HepG2 (cell line): ENCODE measurements around the gene SUV39H2. TPM values are rescaled to one million over a fixed set of nuclear protein-coding genes. Genes with fewer than 3 reads are reported as not detected.

ENCODE experiments used
- ARNT2 ChIP-seq: sonication (generic); formaldehyde crosslinking; IDR thresholded peaks from 2 replicates; pipeline ENCODE4 v1.8.0; 2022; ENCODE audit warnings: mild to moderate bottlenecking, low read depth, missing genetic modification reagents, moderate library complexity
- BCLAF1 ChIP-seq: fragments of 450-650 bp; IDR thresholded peaks from 2 replicates; pipeline ENCODE4 v1.6.1; 2017; ENCODE audit warnings: mild to moderate bottlenecking
- FOXK2 ChIP-seq: fragments of 450-650 bp; IDR thresholded peaks from 2 replicates; pipeline ENCODE4 v1.6.1; 2016
- GATAD2A ChIP-seq: IDR thresholded peaks from 2 replicates; pipeline ENCODE4 v1.6.1; 2016
- HDAC2 ChIP-seq: sonication (generic); formaldehyde crosslinking; IDR thresholded peaks from 2 replicates; pipeline ENCODE4 v1.4.0; 2020; ENCODE audit warnings: missing genetic modification reagents
- HOXA9 ChIP-seq: sonication (generic); formaldehyde crosslinking; IDR thresholded peaks from 2 replicates; pipeline ENCODE4 v1.8.1; 2022; ENCODE audit warnings: missing genetic modification reagents, mild to moderate bottlenecking, moderate library complexity, borderline replicate concordance
- IKZF4 ChIP-seq: sonication (generic); formaldehyde crosslinking; IDR thresholded peaks from 2 replicates; pipeline ENCODE4 v1.5.1; 2020; ENCODE audit warnings: borderline replicate concordance, mild to moderate bottlenecking, low read depth, missing genetic modification reagents; ENCODE audit errors: not compliant biosample characterization
- IRX3 ChIP-seq: sonication (generic); formaldehyde crosslinking; IDR thresholded peaks from 2 replicates; pipeline ENCODE4 v1.8.1; 2023; ENCODE audit warnings: mild to moderate bottlenecking, low read depth, missing genetic modification reagents, borderline replicate concordance
- MAFG ChIP-seq: sonication (generic); formaldehyde crosslinking; IDR thresholded peaks from 2 replicates; pipeline ENCODE4 v1.5.1; 2020; ENCODE audit warnings: mild to moderate bottlenecking, missing genetic modification reagents
- MYNN ChIP-seq: sonication (generic); formaldehyde crosslinking; IDR thresholded peaks from 2 replicates; pipeline ENCODE4 v1.4.0; 2020; ENCODE audit warnings: mild to moderate bottlenecking, low read depth, missing genetic modification reagents
- RNF219 ChIP-seq: sonication (generic); formaldehyde crosslinking; IDR thresholded peaks from 2 replicates; pipeline ENCODE4 v1.5.0; 2020; ENCODE audit warnings: mild to moderate bottlenecking, missing genetic modification reagents
- RORA ChIP-seq: sonication (generic); formaldehyde crosslinking; IDR thresholded peaks from 2 replicates; pipeline ENCODE4 v1.5.0; 2020; ENCODE audit warnings: mild to moderate bottlenecking, missing genetic modification reagents, moderate library complexity
- ZBTB42 ChIP-seq: sonication (generic); formaldehyde crosslinking; IDR thresholded peaks from 2 replicates; pipeline ENCODE4 v1.5.0; 2020; ENCODE audit warnings: mild to moderate bottlenecking, missing genetic modification reagents
- ZFP37 ChIP-seq: sonication (generic); formaldehyde crosslinking; IDR thresholded peaks from 2 replicates; pipeline ENCODE4 v1.4.0; 2020; ENCODE audit warnings: missing genetic modification reagents, borderline replicate concordance
- ZIK1 ChIP-seq: sonication (generic); formaldehyde crosslinking; IDR thresholded peaks from 2 replicates; pipeline ENCODE4 v1.5.0; 2020; ENCODE audit warnings: mild to moderate bottlenecking, low read depth, missing genetic modification reagents, borderline replicate concordance
- ZNF382 ChIP-seq: sonication (generic); formaldehyde crosslinking; IDR thresholded peaks from 2 replicates; pipeline ENCODE4 v1.5.0; 2020; ENCODE audit warnings: missing genetic modification reagents, mild to moderate bottlenecking, borderline replicate concordance
- ZNF503 ChIP-seq: sonication (generic); formaldehyde crosslinking; IDR thresholded peaks from 2 replicates; pipeline ENCODE4 v1.4.0; 2020; ENCODE audit warnings: missing genetic modification reagents
- ZNF670 ChIP-seq: sonication (generic); formaldehyde crosslinking; IDR thresholded peaks from 2 replicates; pipeline ENCODE4 v1.8.0; 2022; ENCODE audit warnings: mild to moderate bottlenecking, missing genetic modification reagents, borderline replicate concordance
- ZNF749 ChIP-seq: sonication (generic); formaldehyde crosslinking; IDR thresholded peaks from 2 replicates; pipeline ENCODE4 v1.8.0; 2022; ENCODE audit warnings: mild to moderate bottlenecking, missing genetic modification reagents, moderate library complexity, borderline replicate concordance
- ZNF784 ChIP-seq: sonication (generic); formaldehyde crosslinking; IDR thresholded peaks from 2 replicates; pipeline ENCODE4 v1.5.1; 2020; ENCODE audit warnings: missing genetic modification reagents, mild to moderate bottlenecking, borderline replicate concordance
- ZSCAN29 ChIP-seq: sonication (generic); formaldehyde crosslinking; conservative IDR thresholded peaks from 2 replicates; pipeline ENCODE4 v1.4.0; 2020; ENCODE audit warnings: mild to moderate bottlenecking, missing genetic modification reagents
- polyA plus RNA-seq, 8 experiments: library from polyadenylated mRNA; depleted of rRNA in 3 of 8; stranded (reverse) in 7 of 8; unstranded in 1 of 8; fragments of >200 nt; fragmentation: Illumina TruSeq in 4 of 8; extraction: Trizol in 4 of 8; gene quantifications; 2 replicates each; pipeline versions ENCODE4 v1.2.1 to v1.2.3, GENCODE V29; 2011 to 2016; ENCODE audit warnings: low read depth in 4 of 8, missing spikeins in 1 of 8, mixed read lengths in 1 of 8; ENCODE audit not compliant: insufficient read depth in 1 of 8
- total RNA-seq, 5 experiments: library from RNA; depleted of rRNA; stranded (reverse); fragments of >200 nt; fragmentation: Illumina TruSeq; extraction: Trizol; gene quantifications; 2 replicates each; pipeline ENCODE4 v1.2.3, GENCODE V29; 2016; ENCODE audit warnings: low read depth in 1 of 5

The SUV39H2 gene
- total and polyA plus RNA-seq, 2 of the 13 experiments (the other 11 are each of a cell fraction or from before 2014, with no cell fraction given), result 9.0 to 44.3 TPM

GRCh38 chr10:14878266-14879123 is at the start of gene SUV39H2 (continued):
- TF ChIP-seq BCLAF1 (no peak), ZSCAN29 (CRISPR knock-in tag) (peak; percentile 89), RORA (no peak), ZFP37 (CRISPR knock-in tag) (0 out of 2 replicates have a peak, but pooled peaks have one; percentile 51), ZNF382 (no peak), GATAD2A (peak; percentile 17; the same call in 1 of the 2 replicates), ZNF503 (peak; percentile 23; the same call in 1 of the 2 replicates), ZNF670 (CRISPR knock-in tag) (no peak; the same call in 1 of the 2 replicates), MAFG (CRISPR knock-in tag) (no peak), ZNF749 (CRISPR knock-in tag) (0 out of 2 replicates have a peak, but pooled peaks have one; percentile 43), HOXA9 (CRISPR knock-in tag) (no peak), ZIK1 (CRISPR knock-in tag) (peak; percentile 67; the same call in 1 of the 2 replicates), ZNF784 (CRISPR knock-in tag) (peak; percentile 75; the same call in 1 of the 2 replicates), HDAC2 (CRISPR knock-in tag) (peak; percentile 53), ZBTB42 (CRISPR knock-in tag) (0 out of 2 replicates have a peak, but pooled peaks have one; percentile 29), IKZF4 (CRISPR knock-in tag) (peak; percentile 83), IRX3 (peak; percentile 68; the same call in 1 of the 2 replicates), FOXK2 (no peak), RNF219 (no peak), ARNT2 (CRISPR knock-in tag) (peak; percentile 77), MYNN (CRISPR knock-in tag) (no peak)
